GM18867 (cell line): ENCODE data around the gene MRFAP1L1.

Experiments used
- ATAC-seq: cut with Tn5 transposase; IDR thresholded peaks from one replicate; pipeline ENCODE4 v1.9.1; 2021; ENCODE audit warnings: mild to moderate bottlenecking, moderate library complexity; ENCODE audit not compliant: unreplicated experiment

The MRFAP1L1 gene

GRCh38 chr4:6716958-6717655 lies 7.4 kb upstream of the MRFAP1L1 start:
- ATAC-seq: no peak

- peak; percentile 81 for ATAC-seq
Observed at GRCh38 chr4:6716018-6716911, 6.6 kb upstream of the MRFAP1L1 start, which contains the start of gene BLOC1S4. BLOC1S4 (plus strand) TSS chr4:6716174; CDS start chr4:6716210, 36 bp downstream.

GRCh38 chr4:6715704-6716017 lies 6.0 kb upstream of the MRFAP1L1 start:
- no peak for ATAC-seq

- ATAC-seq: no peak
Observed at GRCh38 chr4:6714954-6715353, 5.3 kb upstream of the MRFAP1L1 start.

GRCh38 chr4:6710996-6711395 lies 1.3 kb upstream of the MRFAP1L1 start:
- ATAC-seq: no peak

GRCh38 chr4:6710282-6710681 lies 617 bp upstream of the MRFAP1L1 start:
- peak; percentile 15 for ATAC-seq

GRCh38 chr4:6706173-6706572 lies 3.5 kb downstream of the MRFAP1L1 start:
- no peak for ATAC-seq

- ATAC-seq: no peak
Observed at GRCh38 chr4:6705646-6706045, 4.0 kb downstream of the MRFAP1L1 start.

GRCh38 chr4:6703786-6704185 lies 5.9 kb downstream of the MRFAP1L1 start:
- no peak for ATAC-seq

- ATAC-seq: no peak
Observed at GRCh38 chr4:6702761-6703160, 6.9 kb downstream of the MRFAP1L1 start.

- ATAC-seq: no peak
Observed at GRCh38 chr4:6701371-6701770, 8.3 kb downstream of the MRFAP1L1 start.

- no peak for ATAC-seq
Observed at GRCh38 chr4:6699903-6700302, 9.8 kb downstream of the MRFAP1L1 start.

- no peak for ATAC-seq
Observed at GRCh38 chr4:6699388-6699787, 10.3 kb downstream of the MRFAP1L1 start.

- ATAC-seq: no peak
Observed at GRCh38 chr4:6697131-6697530, 12.5 kb downstream of the MRFAP1L1 start.

GRCh38 chr4:6696611-6697010 lies 13.1 kb downstream of the MRFAP1L1 start:
- no peak for ATAC-seq

- no peak for ATAC-seq
Observed at GRCh38 chr4:6695660-6696610, 13.7 kb downstream of the MRFAP1L1 start.

- ATAC-seq: no peak
Observed at GRCh38 chr4:6694177-6694901, 15.3 kb downstream of the MRFAP1L1 start.

GRCh38 chr4:6693231-6694176 lies 16.2 kb downstream of the MRFAP1L1 start, which contains the start of gene S100P:
S100P (plus strand) TSS chr4:6693878; CDS start chr4:6693933, 55 bp downstream.
- ATAC-seq: no peak

GRCh38 chr4:6692806-6693205 lies 16.9 kb downstream of the MRFAP1L1 start:
- ATAC-seq: no peak
